Upper lobe of right lung (tissue), 1 donor: ENCODE data around the gene GPR37. TPM values are rescaled to one million over a fixed set of nuclear protein-coding genes. Genes with fewer than 3 reads are reported as not detected.

ENCODE experiments used
- ATAC-seq: fragments of 200-7000 bp; cut with Tn5 transposase; one replicate; pipeline ENCODE4 v1.9.1; 2020; ENCODE audit warnings: mild to moderate bottlenecking, moderate library complexity
- DNase-seq: peaks from one replicate; pipeline ENCODE4 v3.0.0-alpha.2; 2020
- H3K27ac ChIP-seq: fragments of 200-600 bp; one replicate; pipeline ENCODE4 v1.8.0; 2022
- H3K27me3 ChIP-seq: fragments of 200-600 bp; one replicate; pipeline ENCODE4 v1.8.0; 2022; ENCODE audit warnings: mild to moderate bottlenecking
- H3K36me3 ChIP-seq: fragments of 200-600 bp; one replicate; pipeline ENCODE4 v1.8.0; 2022
- H3K4me1 ChIP-seq: fragments of 200-600 bp; one replicate; pipeline ENCODE4 v1.8.0; 2022
- H3K4me3 ChIP-seq: fragments of 200-600 bp; one replicate; pipeline ENCODE4 v1.8.0; 2022; ENCODE audit warnings: mild to moderate bottlenecking
- H3K9me3 ChIP-seq: fragments of 200-600 bp; one replicate; pipeline ENCODE4 v1.8.0; 2022
- intact Hi-C: fragments of 100-400 bp; cut with DNase I; formaldehyde crosslinking; loops from one replicate; pipeline ENCODE4 v1.11.0; 2022
- total RNA-seq: library from RNA; stranded (reverse); fragmentation: NEBNext Ultra II Directional; extraction: Animal tissue kit (Norgen Biotek cat#: 25700); gene quantifications from one replicate; pipeline ENCODE4 v1.2.1, GENCODE V29; 2021
- TF ChIP-seq, protein P1 (sequence below): fragments of 200-600 bp; IDR thresholded peaks from one replicate; pipeline ENCODE4 v1.8.0; 2022; ENCODE audit warnings: antibody characterized with exemption
- donor health status: DM: no; HTN: yes; CAD: no; lungs with severe emphysema.

Gene GPR37
- total RNA-seq, 1 donor from 2014 or later: 0.96 TPM

- TF ChIP-seq, protein P1, sequence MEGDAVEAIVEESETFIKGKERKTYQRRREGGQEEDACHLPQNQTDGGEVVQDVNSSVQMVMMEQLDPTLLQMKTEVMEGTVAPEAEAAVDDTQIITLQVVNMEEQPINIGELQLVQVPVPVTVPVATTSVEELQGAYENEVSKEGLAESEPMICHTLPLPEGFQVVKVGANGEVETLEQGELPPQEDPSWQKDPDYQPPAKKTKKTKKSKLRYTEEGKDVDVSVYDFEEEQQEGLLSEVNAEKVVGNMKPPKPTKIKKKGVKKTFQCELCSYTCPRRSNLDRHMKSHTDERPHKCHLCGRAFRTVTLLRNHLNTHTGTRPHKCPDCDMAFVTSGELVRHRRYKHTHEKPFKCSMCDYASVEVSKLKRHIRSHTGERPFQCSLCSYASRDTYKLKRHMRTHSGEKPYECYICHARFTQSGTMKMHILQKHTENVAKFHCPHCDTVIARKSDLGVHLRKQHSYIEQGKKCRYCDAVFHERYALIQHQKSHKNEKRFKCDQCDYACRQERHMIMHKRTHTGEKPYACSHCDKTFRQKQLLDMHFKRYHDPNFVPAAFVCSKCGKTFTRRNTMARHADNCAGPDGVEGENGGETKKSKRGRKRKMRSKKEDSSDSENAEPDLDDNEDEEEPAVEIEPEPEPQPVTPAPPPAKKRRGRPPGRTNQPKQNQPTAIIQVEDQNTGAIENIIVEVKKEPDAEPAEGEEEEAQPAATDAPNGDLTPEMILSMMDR: no peak
- no peaks in the 10 kb centered on the region for H3K36me3 ChIP-seq
- ATAC-seq (no peak), DNase-seq (no peak)
- intact Hi-C loops: no loop called here
- H3K27me3 ChIP-seq: no peaks in the 10 kb centered on the region
- H3K4me1 ChIP-seq: no peaks in the 10 kb centered on the region
- no peak overlapping the region for H3K27ac ChIP-seq
- no peaks in the 10 kb centered on the region for H3K9me3 ChIP-seq
- H3K4me3 ChIP-seq: no peak overlapping the region
Observed at GRCh38 chr7:124724507-124725192, 40.9 kb downstream of the GPR37 start.

DNA sequence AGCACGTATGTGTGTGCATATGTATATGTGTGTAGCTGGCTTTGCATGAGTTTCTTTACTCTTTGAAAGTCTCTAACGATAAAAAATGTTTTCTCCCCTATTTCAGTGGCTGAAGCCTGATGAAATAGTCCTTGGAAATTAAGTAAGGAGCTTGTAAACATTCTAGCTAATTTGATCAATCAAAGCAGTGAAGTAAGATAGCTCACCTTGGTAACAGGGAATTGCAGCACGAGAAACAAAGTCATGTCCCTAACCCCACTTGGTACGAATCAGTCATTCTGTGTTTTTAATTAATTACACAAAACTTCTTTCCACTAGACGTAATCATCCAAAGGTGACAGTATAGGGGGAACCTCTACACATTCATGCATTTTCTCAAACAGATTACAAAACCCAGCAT, 41.5 kb downstream of the GPR37 start:
- ATAC-seq: no peak

DNA sequence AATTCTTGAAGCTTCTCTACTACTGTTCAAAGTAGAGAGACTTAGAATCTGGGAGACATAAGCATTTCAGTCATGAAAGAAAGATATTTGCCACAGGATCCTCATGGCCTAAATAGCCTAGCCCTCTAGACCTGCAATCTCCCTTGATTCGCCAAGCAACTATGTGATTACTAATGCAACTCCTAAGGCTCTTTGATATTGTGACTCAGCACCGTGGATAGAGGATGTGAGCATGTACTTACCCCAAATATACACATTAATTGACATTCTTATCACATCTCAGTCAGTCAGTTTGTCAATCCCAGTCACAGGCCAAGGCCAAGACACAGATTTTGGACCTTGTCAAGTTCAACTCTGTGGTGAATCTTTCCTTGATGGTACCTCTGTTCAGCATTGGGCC, 42.6 kb downstream of the GPR37 start:
- TF ChIP-seq, protein P1: no peak
- DNase-seq: no peak
- no peaks in the 10 kb centered on the region for H3K27me3 ChIP-seq
- no peaks in the 10 kb centered on the region for H3K36me3 ChIP-seq
- H3K9me3 ChIP-seq: no peaks in the 10 kb centered on the region
- no peak overlapping the region for H3K27ac ChIP-seq
- no peaks in the 10 kb centered on the region for H3K4me1 ChIP-seq
- no peak overlapping the region for H3K4me3 ChIP-seq
- ATAC-seq: no peak
- intact Hi-C loops: no loop called here

More for the DNA sequence above, 41.5 kb downstream of the GPR37 start:
- TF ChIP-seq, protein P1: no peak
- Histone ChIP-seq H3K9me3 (no peaks in the 10 kb centered on the region), H3K4me3 (no peak overlapping the region), H3K36me3 (no peaks in the 10 kb centered on the region), H3K27ac (no peak overlapping the region), H3K27me3 (no peaks in the 10 kb centered on the region), H3K4me1 (no peaks in the 10 kb centered on the region)
- intact Hi-C loops: no loop called here
- DNase-seq: no peak

DNA sequence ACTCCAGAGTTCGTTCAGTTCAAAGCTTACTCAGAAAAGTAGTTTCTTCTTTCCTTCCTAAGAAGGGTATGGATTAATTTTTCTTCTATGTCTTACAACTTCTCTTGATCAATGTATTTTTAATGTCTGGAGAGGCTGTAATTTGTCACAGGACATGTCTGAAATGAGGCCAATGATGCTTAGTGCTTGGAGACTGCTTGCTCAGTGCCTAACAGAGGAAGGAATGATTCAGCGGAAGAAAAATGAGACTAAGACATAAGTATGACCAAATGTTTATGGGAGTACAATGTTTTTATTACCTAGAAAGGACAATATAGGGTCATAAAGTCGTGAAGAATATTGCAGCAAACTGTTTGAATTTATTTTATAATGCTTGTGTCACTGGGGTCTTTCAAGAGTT, 43.3 kb downstream of the GPR37 start:
- no peak overlapping the region for H3K4me3 ChIP-seq
- intact Hi-C loops: no loop called here
- H3K36me3 ChIP-seq: no peaks in the 10 kb centered on the region
- no peaks in the 10 kb centered on the region for H3K9me3 ChIP-seq
- ATAC-seq (no peak), DNase-seq (no peak)
- H3K4me1 ChIP-seq: no peaks in the 10 kb centered on the region
- TF ChIP-seq, protein P1: no peak
- no peak overlapping the region for H3K27ac ChIP-seq
- no peaks in the 10 kb centered on the region for H3K27me3 ChIP-seq

GRCh38 chr7:124720195-124720594, 45.4 kb downstream of the GPR37 start:
- H3K4me1 ChIP-seq: no peaks in the 10 kb centered on the region
- no peaks in the 10 kb centered on the region for H3K9me3 ChIP-seq
- H3K27me3 ChIP-seq: no peaks in the 10 kb centered on the region
- no peak overlapping the region for H3K27ac ChIP-seq
- no peaks in the 10 kb centered on the region for H3K36me3 ChIP-seq
- no peak overlapping the region for H3K4me3 ChIP-seq
- intact Hi-C loops: no loop called here
- ATAC-seq (peak; percentile 26), DNase-seq (no peak)
- TF ChIP-seq, protein P1: no peak
